OCI-LY3 (cell line): ENCODE results near the gene NAT9.

ENCODE experiments used
- H2AFZ ChIP-seq: fragments of 200-600, 300-600 bp; shearing (Covaris generic); 2 replicates; pipeline ENCODE4 v1.6.0; 2014; ENCODE audit warnings: antibody characterized with exemption, low read depth, low read length
- H3K27ac ChIP-seq: fragments of 200-600, 300-600 bp; sonication (generic); 2 replicates; pipeline ENCODE4 v1.5.1; 2014; ENCODE audit warnings: mild to moderate bottlenecking, low read length, moderate library complexity, mixed read lengths
- H3K27me3 ChIP-seq: fragments of 200-600, 300-600 bp; sonication (generic); 2 replicates; pipeline ENCODE4 v1.6.1; 2014; ENCODE audit warnings: low read depth, low read length, mixed read lengths
- H3K36me3 ChIP-seq: fragments of 200-600, 300-600 bp; sonication (generic); replicated peaks from 2 replicates; pipeline ENCODE3; 2014; ENCODE audit warnings: low read depth, low read length, mixed read lengths
- H3K4me1 ChIP-seq: fragments of 300-600, 200-600 bp; sonication (generic); 2 replicates; pipeline ENCODE4 v1.6.1; 2014; ENCODE audit warnings: low read length, mixed read lengths
- H3K4me2 ChIP-seq: fragments of 200-600, 300-600 bp; sonication (generic); 2 replicates; pipeline ENCODE4 v1.6.1; 2014; ENCODE audit warnings: low read length, mixed read lengths
- H3K4me3 ChIP-seq: fragments of 300-600, 200-600 bp; sonication (generic); 2 replicates; pipeline ENCODE4 v1.5.1; 2014; ENCODE audit warnings: antibody characterized with exemption, mild to moderate bottlenecking, low read length, moderate library complexity
- H3K79me2 ChIP-seq: fragments of 300-600, 200-600 bp; shearing (Covaris generic); 2 replicates; pipeline ENCODE4 v1.6.1; 2014; ENCODE audit warnings: mild to moderate bottlenecking, low read length, mixed read lengths
- H3K9ac ChIP-seq: fragments of 300-600, 200-600 bp; shearing (Covaris generic); 2 replicates; pipeline ENCODE4 v1.6.0; 2014; ENCODE audit warnings: mild to moderate bottlenecking, low read length, moderate library complexity
- H3K9me3 ChIP-seq: fragments of 200-600, 300-600 bp; shearing (Covaris generic); 2 replicates; pipeline ENCODE4 v1.6.1; 2014; ENCODE audit warnings: low read length, mixed read lengths; ENCODE audit not compliant: insufficient read depth
- H4K20me1 ChIP-seq: fragments of 200-600, 300-600 bp; sonication (generic); 2 replicates; pipeline ENCODE4 v1.6.1; 2016; ENCODE audit warnings: low read length, mixed read lengths; ENCODE audit not compliant: insufficient read depth
- EZH2phosphoT487 ChIP-seq: fragments of 200-600 bp; shearing (Covaris generic); IDR thresholded peaks from 2 replicates; pipeline ENCODE4 v1.6.1; 2018; ENCODE audit warnings: antibody characterized with exemption, mixed run types, low read depth
- TF ChIP-seq, protein P1 (sequence below): fragments of 200-600, 300-600 bp; sonication (generic); IDR thresholded peaks from 2 replicates; pipeline ENCODE4 v1.5.1; 2014; ENCODE audit warnings: antibody characterized with exemption, low read length, low read depth

The NAT9 gene

GRCh38 chr17:74745548-74746177 lies 30.5 kb downstream of the NAT9 start:
- Histone ChIP-seq H3K4me3 (no peak overlapping the region), H3K27ac (no peak overlapping the region)
- TF ChIP-seq EZH2phosphoT487, result no peak
- TF ChIP-seq, protein P1, sequence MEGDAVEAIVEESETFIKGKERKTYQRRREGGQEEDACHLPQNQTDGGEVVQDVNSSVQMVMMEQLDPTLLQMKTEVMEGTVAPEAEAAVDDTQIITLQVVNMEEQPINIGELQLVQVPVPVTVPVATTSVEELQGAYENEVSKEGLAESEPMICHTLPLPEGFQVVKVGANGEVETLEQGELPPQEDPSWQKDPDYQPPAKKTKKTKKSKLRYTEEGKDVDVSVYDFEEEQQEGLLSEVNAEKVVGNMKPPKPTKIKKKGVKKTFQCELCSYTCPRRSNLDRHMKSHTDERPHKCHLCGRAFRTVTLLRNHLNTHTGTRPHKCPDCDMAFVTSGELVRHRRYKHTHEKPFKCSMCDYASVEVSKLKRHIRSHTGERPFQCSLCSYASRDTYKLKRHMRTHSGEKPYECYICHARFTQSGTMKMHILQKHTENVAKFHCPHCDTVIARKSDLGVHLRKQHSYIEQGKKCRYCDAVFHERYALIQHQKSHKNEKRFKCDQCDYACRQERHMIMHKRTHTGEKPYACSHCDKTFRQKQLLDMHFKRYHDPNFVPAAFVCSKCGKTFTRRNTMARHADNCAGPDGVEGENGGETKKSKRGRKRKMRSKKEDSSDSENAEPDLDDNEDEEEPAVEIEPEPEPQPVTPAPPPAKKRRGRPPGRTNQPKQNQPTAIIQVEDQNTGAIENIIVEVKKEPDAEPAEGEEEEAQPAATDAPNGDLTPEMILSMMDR, result no peak

DNA sequence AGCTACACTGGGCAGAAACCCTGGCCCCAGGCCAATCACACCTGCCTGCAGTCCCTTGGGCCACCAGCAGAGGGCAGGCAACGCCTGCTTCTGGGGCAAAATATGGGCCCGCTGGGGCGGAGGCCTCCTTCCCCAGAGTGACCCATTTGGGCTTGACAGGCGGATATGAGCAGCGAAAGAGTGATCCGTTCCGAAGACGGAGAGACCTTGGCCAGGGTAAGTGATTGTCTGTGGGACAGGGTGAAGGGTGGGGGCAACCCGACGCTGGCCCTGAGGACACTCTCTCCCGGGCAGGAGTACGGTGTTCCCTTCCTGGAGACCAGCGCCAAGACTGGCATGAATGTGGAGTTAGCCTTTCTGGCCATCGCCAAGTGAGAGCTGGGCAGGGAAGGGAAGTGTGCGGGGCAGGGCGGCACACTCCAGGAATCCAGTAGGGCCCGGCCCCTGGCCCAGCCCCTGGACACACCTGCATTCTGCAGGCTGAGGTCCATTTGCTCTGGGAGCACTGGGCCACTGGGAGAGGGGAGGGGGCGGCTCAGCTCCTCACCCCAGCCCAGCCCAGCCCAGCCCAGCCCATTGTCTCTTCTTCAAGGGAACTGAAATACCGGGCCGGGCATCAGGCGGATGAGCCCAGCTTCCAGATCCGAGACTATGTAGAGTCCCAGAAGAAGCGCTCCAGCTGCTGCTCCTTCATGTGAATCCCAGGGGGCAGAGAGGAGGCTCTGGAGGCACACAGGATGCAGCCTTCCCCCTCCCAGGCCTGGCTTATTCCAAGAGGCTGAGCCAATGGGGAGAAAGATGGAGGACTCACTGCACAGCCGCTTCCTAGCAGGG lies 31.2 kb downstream of the NAT9 start:
- Histone ChIP-seq H3K4me3 (no peak overlapping the region), H3K9ac (no peak overlapping the region), H3K27me3 (peaks cover 10% of the 10 kb centered on the region; the same call in 1 of the 2 replicates), H4K20me1 (no peaks in the 10 kb centered on the region), H3K4me2 (peak overlapping the region; percentile 51), H2AFZ (peak overlapping the region; percentile 54; the same call in 1 of the 2 replicates), H3K36me3 (no peaks in the 10 kb centered on the region), H3K4me1 (peaks cover 8% of the 10 kb centered on the region), H3K79me2 (peaks cover 12% of the 10 kb centered on the region), H3K9me3 (no peaks in the 10 kb centered on the region), H3K27ac (no peak overlapping the region)
- TF ChIP-seq EZH2phosphoT487, result no peak
- TF ChIP-seq, protein P1, result peak; percentile 97

More at GRCh38 chr17:74745548-74746177, 30.5 kb downstream of the NAT9 start:
- Histone ChIP-seq H4K20me1 (0 out of 2 replicates have a peak, but pooled peaks cover 4% of the 10 kb centered on the region), H3K79me2 (peaks cover 17% of the 10 kb centered on the region), H3K9me3 (no peaks in the 10 kb centered on the region), H3K4me2 (no peak overlapping the region), H3K4me1 (peaks cover 13% of the 10 kb centered on the region), H2AFZ (no peak overlapping the region), H3K27me3 (peaks cover 10% of the 10 kb centered on the region; the same call in 1 of the 2 replicates), H3K36me3 (no peaks in the 10 kb centered on the region), H3K9ac (no peak overlapping the region)

DNA sequence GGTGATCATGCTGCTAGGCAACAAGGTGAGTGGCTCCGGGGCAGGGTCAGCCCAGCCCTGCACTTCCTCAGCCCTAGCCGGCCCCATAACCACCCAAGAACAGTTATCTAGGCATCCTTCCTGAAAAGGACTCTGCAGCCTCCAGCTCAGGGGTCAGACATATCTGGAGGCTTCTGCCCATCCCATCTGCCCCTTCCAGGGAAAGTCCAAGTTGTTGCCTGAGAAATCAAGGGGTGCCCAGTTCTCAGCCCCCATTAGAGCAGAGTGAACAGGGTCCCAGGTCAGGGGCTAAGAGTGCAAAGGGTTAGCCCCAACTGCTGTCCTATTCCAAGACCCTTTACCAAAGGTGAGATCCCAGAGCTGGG lies 31.8 kb downstream of the NAT9 start:
- peaks cover 10% of the 10 kb centered on the region; the same call in 1 of the 2 replicates for H3K27me3 ChIP-seq
- H3K36me3 ChIP-seq, result no peaks in the 10 kb centered on the region
- TF ChIP-seq EZH2phosphoT487, result no peak
- H3K4me1 ChIP-seq, result 0 out of 2 replicates have a peak, but pooled peaks cover 3% of the 10 kb centered on the region
- no peak overlapping the region for H3K4me3 ChIP-seq
- peaks cover 6% of the 10 kb centered on the region for H3K79me2 ChIP-seq
- H4K20me1 ChIP-seq, result no peaks in the 10 kb centered on the region
- H2AFZ ChIP-seq, result no peak overlapping the region
- no peak overlapping the region for H3K27ac ChIP-seq
- H3K9ac ChIP-seq, result no peak overlapping the region
- H3K4me2 ChIP-seq, result no peak overlapping the region
- no peaks in the 10 kb centered on the region for H3K9me3 ChIP-seq

- TF ChIP-seq, protein P1, result no peak
- TF ChIP-seq EZH2phosphoT487, result no peak
- no peak overlapping the region for H3K9ac ChIP-seq
- peaks cover 13% of the 10 kb centered on the region for H3K27me3 ChIP-seq
Observed at GRCh38 chr17:74743755-74744154, 32.4 kb downstream of the NAT9 start.

More at GRCh38 chr17:74743755-74744154, 32.4 kb downstream of the NAT9 start:
- Histone ChIP-seq H3K36me3 (no peaks in the 10 kb centered on the region), H3K4me2 (no peak overlapping the region), H3K27ac (no peak overlapping the region), H2AFZ (no peak overlapping the region), H3K4me3 (no peak overlapping the region), H3K9me3 (no peaks in the 10 kb centered on the region), H3K79me2 (peaks cover under 1% of the 10 kb centered on the region; the same call in 1 of the 2 replicates), H4K20me1 (no peaks in the 10 kb centered on the region), H3K4me1 (0 out of 2 replicates have a peak, but pooled peaks cover 3% of the 10 kb centered on the region)
